Effector memory CD4-positive, alpha-beta T cell (primary cell): ENCODE data around the gene TPRX2.
"Not testable (repeated sequence)": the region's sequence is repeated elsewhere in the genome, so short reads cannot be mapped to it uniquely, and the experiment has no call there.

ENCODE experiments used
- DNase-seq, 3 donors: peaks; one replicate each; pipeline ENCODE4 v3.0.0-alpha.2; 2020
- H3K27ac ChIP-seq: 2 replicates; pipeline ENCODE4 v1.7.0; 2013; ENCODE audit warnings: mild to moderate bottlenecking, low read length, moderate library complexity; ENCODE audit not compliant: insufficient read depth, poor library complexity, severe bottlenecking
- H3K27me3 ChIP-seq: replicated peaks from 2 replicates; pipeline ENCODE4 v1.7.0; 2013; ENCODE audit warnings: mild to moderate bottlenecking, low read length; ENCODE audit not compliant: insufficient read depth, control insufficient read depth, poor library complexity, severe bottlenecking
- H3K36me3 ChIP-seq: 2 replicates; pipeline ENCODE4 v1.7.0; 2013; ENCODE audit warnings: mild to moderate bottlenecking, low read length, moderate library complexity; ENCODE audit not compliant: control insufficient read depth, insufficient read depth
- H3K4me1 ChIP-seq: 2 replicates; pipeline ENCODE4 v1.7.0; 2013; ENCODE audit warnings: low read length, mild to moderate bottlenecking; ENCODE audit not compliant: control insufficient read depth, insufficient read depth, poor library complexity, severe bottlenecking
- H3K4me3 ChIP-seq: 2 replicates; pipeline ENCODE4 v1.7.0; 2013; ENCODE audit warnings: low read length, low read depth, mild to moderate bottlenecking; ENCODE audit not compliant: insufficient read depth, poor library complexity, severe bottlenecking
- H3K9me3 ChIP-seq: 2 replicates; pipeline ENCODE4 v1.7.0; 2013; ENCODE audit warnings: mild to moderate bottlenecking, low read length, moderate library complexity; ENCODE audit not compliant: control insufficient read depth

TPRX2 gene

GRCh38 chr19:47909350-47909749, 50.3 kb downstream of the TPRX2 start:
- not testable (repeated sequence) for H3K9me3 ChIP-seq, H3K27ac ChIP-seq, H3K36me3 ChIP-seq, H3K4me3 ChIP-seq, H3K27me3 ChIP-seq, H3K4me1 ChIP-seq
- peak; percentile 15 to 58 (median 56) for DNase-seq

DNA sequence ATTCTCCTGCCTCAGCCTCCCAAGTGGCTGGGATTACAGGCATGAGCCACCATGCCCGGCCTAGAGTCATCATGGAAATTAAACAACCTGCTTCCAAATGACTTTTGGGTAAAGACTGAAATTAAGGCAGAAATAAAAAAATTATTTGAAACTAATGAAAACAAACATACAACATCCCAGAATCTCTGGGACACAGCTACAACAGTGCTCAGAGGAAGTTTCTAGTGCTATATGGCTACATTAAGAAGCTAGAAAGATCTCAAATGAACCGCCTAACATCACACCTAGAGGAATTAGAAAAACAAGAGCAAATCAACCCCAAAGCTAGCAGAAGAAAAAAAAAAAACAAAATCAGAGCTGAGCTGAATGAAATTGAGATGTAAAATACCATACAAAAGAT, 51.2 kb downstream of the TPRX2 start:
- not testable (repeated sequence) for DNase-seq, H3K27ac ChIP-seq, H3K4me3 ChIP-seq, H3K9me3 ChIP-seq, H3K27me3 ChIP-seq, H3K4me1 ChIP-seq, H3K36me3 ChIP-seq
